T47D (cell line): ENCODE data around the gene ITPR2.
"Not testable (repeated sequence)": the region's sequence is repeated elsewhere in the genome, so short reads cannot be mapped to it uniquely, and the experiment has no call there.

Experiments
- DNase-seq, 2 experiments: peaks; one replicate each; pipeline versions ENCODE4 v3.0.0 to v3.0.0-alpha.2; 2011 to 2012; ENCODE audit warnings: low read depth in 1 of 2, low spot score in 1 of 2
- JUND ChIP-seq: IDR thresholded peaks from 2 replicates; pipeline ENCODE4 v1.6.1; 2012; ENCODE audit warnings: low read depth
- in situ Hi-C: cut with HindIII; loops from 2 replicates; pipeline ENCODE4 v1.10.0; 2016; ENCODE audit warnings: low sequenced_read_pairs, low pct_unique_long_range_greater_than_20kb

ITPR2 gene

DNA sequence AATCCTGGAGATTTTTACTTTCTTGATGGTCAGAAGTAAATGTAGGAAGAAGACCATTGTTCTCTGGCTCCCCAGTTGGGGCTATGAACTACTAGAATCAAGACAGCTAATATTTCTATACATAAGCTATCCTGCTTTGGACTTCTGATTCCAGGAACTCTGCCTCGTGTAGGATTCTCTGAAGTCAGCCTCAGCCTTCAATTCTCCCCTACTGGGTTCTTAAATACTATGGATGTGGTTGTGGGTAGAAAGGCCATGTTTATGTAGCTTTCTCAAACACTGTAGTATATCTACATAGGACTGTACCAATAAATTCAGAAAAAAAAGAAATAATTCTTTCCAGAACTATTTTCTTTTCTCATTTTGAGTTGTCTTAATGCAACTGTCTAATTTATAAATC is 302.5 kb downstream of the ITPR2 start:
- TF ChIP-seq JUND = no peak
- in situ Hi-C loops = no loop called here

DNA sequence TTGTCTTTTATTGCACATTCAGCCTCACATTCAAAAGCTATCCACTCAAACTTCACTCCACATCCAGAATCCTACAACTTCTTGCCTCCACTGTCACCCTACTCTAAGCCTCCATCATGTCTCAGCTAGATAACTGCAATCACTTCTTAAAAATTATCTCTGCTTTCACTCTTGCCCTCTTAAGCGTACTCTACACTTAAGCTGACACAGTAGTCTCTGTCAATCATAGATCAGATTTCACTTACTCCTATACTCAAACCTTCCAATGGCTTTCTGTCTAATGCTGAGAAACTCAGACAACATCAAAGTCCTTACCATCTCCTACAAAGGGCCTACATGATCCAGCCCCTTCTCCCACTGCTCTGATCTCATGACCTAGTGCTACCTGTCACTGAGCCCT is 304.1 kb downstream of the ITPR2 start:
- no peak for DNase-seq
- in situ Hi-C loops = no loop called here

More for the DNA sequence above, 302.5 kb downstream of the ITPR2 start:
- no peak for DNase-seq

DNA sequence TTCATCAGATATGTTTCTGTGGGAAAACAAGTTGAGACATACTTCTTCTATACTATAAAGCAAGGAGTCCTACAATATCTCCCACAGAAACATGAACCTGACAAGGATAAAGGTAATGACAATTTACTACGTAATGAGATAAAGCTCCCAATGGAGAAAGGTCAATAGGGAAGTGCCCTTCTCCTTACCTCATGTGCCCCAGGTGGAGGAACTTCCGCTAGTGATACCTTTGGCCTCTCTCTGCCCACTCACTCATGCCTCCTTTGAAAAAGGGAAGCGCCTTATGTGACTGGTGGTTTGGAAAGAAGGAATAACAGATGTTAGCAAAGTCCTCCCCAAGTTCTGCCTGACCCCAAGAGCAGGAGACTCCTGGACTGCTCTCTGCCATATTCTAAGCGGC is 305.3 kb downstream of the ITPR2 start:
- DNase-seq = no peak
- TF ChIP-seq JUND = no peak
- in situ Hi-C loops = no loop called here

More for the DNA sequence above, 304.1 kb downstream of the ITPR2 start:
- TF ChIP-seq JUND = no peak

DNA sequence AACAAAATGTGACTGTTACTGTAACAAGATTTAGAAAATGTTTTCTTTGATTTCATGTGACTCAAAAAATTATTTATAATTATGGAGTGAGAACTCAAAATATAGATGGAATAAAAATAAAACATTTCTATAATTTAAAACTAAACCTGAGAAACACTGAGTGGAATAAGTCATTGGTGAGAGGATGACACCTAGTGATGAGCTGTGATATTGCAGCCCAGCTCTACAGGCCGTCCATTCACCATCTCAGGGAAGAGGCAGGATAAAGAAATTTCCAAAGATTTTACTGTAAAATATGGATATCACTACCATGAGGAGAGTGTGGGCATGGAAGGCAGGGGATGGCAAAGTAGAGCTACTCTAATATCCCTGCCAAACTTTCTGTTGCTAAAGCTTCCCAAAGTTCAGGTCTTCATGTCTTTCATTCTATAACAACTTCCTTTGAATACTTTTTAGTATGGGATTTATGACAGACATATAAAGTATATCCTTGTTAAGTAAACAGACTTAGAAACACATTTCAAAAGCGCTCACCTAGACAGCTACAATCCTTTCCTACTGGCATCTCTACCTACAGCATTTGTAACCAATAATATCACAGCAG is 308.0 kb downstream of the ITPR2 start:
- in situ Hi-C loops = no loop called here
- TF ChIP-seq JUND = no peak

DNA sequence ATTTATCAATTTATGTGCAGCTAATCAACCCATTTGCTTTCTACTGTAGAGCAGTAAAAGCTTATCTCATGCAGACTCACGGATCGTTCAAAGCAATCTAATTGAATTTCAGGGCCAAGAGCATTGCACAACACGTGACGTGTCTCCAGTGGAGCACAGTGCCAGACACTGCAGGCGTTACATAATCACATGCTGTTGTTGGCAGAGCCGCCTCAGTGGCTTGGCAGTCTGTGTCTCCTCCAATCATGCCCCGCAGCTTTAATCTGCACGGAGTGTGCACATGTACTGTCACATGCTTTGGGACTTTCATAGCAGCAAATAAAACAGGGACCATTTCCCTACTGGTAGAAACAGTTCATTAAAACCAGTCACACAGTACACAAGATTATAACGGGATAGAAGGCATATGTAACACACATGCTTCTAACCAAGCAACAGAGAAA is 309.3 kb downstream of the ITPR2 start:
- peak in 1 of 2 experiments; percentile 44 for DNase-seq

More for the DNA sequence above, 308.0 kb downstream of the ITPR2 start:
- peak in 1 of 2 experiments; percentile 30 for DNase-seq

DNA sequence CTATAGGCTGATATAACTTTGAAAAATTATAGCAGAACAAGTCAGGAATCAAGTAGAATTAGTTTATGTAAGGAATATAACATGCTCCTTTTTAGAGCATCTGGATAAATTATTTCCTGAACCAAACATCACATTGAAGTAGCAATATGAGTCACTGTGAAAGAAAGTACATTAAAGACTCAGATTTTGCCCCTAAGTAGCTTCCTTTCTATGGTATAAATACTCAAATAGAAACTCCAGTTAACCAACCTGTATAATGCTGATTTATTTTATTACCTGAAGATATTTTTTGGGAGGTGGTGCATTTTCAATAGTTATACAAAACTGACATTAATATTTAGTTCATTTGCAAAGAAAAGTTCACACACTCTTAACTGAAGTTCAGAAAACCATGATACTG is 312.1 kb downstream of the ITPR2 start:
- DNase-seq = no peak
- in situ Hi-C loops = no loop called here
- no peak for TF ChIP-seq JUND

More for the DNA sequence above, 309.3 kb downstream of the ITPR2 start:
- in situ Hi-C loops = no loop called here
- TF ChIP-seq JUND = no peak

DNA sequence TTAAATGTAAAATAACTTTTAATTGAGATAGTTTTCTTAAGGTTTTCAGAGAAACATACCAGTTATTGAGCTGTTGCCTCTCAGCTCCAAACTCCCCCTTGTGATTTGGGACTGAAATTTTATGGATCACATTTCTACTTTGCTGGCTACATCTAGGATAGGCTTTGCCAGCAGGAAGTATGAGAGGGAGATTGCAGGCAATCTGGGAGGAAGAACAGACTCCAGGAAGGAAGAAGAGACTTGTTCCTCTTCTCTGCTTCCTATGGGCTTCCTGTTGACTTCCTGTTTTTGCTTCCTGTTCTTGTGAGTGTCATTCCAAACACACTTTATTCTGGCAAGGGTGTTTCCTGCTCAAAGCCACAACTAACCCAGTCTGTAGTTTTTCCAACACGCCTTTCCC is 312.9 kb downstream of the ITPR2 start:
- DNase-seq = no peak
- no peak for TF ChIP-seq JUND
- in situ Hi-C loops = no loop called here

DNA sequence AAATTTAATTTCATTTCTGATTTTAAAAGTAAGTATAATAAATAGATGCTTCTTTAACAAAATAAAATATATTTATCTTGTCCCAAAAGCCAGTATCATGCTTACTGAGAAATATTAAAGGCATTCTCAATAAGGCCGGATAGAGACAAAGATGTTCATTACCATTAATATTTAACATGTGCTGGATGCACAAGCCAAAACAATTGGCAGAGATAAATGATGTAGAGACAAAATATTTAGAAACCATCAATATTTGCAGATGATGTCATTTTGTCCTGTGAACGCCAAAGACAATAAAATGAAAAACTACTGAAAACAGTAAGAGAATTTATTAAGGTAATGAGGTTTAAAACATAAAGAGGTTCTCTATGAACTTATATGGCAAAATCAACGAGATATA is 313.5 kb downstream of the ITPR2 start:
- no peak for TF ChIP-seq JUND
- in situ Hi-C loops = no loop called here
- DNase-seq = no peak

DNA sequence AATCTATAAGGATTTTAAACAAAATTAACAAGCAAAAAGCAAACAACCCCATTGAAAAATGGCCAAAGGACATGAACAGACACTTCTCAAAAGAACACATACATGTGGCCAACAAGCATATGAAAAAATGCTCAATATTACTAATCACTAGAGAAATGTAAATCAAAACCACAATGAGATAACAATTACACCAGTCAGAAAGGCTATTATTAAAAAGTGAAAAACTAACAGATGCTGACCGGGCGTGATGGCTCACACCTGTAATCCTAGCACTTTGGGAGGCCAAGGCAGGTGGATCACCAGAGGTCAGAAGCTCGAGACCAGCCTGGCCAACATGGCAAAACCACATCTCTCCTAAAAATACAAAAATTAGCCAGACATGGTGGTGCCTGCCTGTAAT is 315.7 kb downstream of the ITPR2 start:
- DNase-seq, in situ Hi-C loops: not testable (repeated sequence)

DNA sequence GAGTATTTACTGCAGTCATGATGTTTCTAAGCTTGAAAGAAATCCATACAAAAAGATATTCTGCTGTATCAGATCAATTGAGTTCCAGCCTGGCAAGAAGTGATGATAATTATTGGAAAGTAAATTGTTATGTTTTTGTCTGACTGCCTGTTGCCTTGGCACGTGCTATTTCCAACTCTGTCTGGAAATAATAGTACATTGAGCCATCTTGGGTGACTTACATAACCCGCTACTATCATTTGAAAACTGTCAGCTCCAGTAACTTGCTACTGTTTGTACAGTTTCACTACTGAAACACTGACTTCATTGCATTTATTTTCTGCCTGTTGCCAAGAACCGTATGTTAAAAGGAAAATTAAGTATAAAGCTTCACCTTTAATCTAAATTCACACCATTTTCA is 318.6 kb downstream of the ITPR2 start:
- DNase-seq = no peak
- in situ Hi-C loops = no loop called here
- no peak for TF ChIP-seq JUND

DNA sequence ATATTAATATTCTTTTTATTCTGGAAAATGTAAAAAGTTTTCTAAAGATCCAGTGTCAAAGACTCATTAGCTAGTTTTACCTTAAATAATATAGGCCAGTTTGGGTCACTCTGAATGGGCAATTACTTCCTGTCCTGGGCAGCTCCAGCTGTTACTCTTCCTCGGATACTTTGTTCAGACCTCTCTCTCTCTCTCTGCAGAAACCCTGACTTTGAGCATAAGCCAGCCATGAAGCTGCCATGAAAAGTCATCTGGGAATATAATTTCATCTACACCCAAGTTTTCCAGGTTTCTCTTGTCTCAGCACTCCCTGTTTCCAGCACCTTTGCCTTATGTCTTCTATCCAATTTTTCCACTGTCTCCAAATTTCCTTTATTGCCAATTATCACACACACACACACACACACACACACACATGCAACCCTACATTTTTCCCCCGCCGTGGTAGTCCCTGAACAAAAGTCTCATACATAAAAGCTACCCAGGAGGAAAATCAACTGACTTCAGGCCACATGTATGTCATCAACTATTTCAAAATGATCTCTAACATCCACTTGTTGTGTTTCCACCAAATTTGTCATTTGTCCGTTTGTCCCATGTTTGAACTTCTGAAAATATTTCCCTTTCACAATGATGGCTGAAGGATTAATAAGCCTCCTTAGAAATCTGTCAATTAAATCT is 319.5 kb downstream of the ITPR2 start:
- in situ Hi-C loops = no loop called here
- DNase-seq = no peak
- no peak for TF ChIP-seq JUND

DNA sequence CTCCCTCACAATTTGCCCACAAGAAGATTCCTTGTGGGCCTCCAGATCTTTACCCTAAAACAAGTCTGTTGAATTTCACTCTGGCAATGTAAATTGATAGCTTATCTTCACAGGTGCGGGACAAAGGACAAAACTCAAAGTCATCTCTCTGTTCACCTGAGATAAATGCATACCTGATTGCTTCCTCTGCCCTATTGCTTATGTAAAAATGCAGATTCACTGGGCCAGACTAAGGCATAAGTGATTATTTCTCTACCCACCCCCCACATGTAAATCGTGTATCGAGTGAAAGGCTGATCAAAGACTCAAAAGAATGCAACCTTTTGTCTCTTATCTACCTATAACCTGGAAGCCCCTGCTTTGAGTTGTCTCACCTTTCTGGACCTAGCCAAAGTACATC is 320.8 kb downstream of the ITPR2 start:
- DNase-seq = no peak
- in situ Hi-C loops = no loop called here
- TF ChIP-seq JUND = no peak

DNA sequence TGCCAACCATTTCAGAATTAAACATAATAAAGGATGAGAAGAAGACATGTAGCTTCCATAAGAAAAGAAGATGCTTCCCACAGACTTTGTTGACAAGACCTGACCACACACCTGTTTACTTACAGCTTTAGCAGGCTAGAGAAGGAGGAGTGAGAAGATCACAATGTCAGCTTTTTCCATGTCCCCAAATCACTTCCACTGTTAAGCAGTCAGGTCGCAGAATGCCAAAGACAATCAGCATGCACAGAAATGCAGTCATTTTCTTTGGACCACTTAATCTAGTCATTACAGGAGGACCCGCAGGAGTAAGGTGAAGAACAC is 322.7 kb downstream of the ITPR2 start:
- in situ Hi-C loops = no loop called here
- DNase-seq = no peak
- no peak for TF ChIP-seq JUND

DNA sequence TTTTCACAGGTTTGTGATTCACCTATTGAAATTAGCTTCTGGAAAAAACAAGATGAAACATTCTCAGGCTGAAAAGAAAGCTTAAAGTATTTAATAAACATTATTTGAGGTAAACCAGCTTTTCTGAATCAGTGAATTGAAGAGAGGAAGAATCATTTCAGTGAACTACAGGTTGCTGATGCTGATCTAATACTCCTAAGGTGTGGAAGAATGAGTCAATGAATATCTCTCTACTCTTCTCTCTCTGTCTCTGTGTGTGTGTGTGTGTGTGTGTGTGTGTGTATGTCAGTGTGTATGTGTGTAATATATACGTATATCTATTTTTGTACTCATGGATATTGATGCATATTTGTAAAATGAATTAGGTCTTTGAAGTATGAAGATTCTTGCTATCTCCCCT is 325.4 kb downstream of the ITPR2 start:
- no peak for TF ChIP-seq JUND
- no peak for DNase-seq
- in situ Hi-C loops = no loop called here
